HEK293 (cell line): Measurements from ENCODE around the gene RAX2.

Experiments used
- KLF1 ChIP-seq: fragments of 450-650 bp; formaldehyde crosslinking; IDR thresholded peaks from 2 replicates; pipeline ENCODE4 v1.5.1; 2016; ENCODE audit warnings: missing biosample characterization, missing genetic modification characterization
- OVOL3 ChIP-seq: fragments of 450-650 bp; formaldehyde crosslinking; IDR thresholded peaks from 2 replicates; pipeline ENCODE4 v1.5.1; 2016; ENCODE audit warnings: missing biosample characterization, missing genetic modification characterization
- RBAK ChIP-seq: fragments of 450-650 bp; formaldehyde crosslinking; IDR thresholded peaks from 2 replicates; pipeline ENCODE4 v1.5.1; 2016; ENCODE audit warnings: missing biosample characterization, missing genetic modification characterization
- SP2 ChIP-seq: fragments of 450-650 bp; formaldehyde crosslinking; IDR thresholded peaks from 2 replicates; pipeline ENCODE4 v1.5.1; 2016; ENCODE audit warnings: missing biosample characterization, missing genetic modification characterization
- SP3 ChIP-seq: fragments of 450-650 bp; formaldehyde crosslinking; IDR thresholded peaks from 2 replicates; pipeline ENCODE4 v1.5.1; 2016; ENCODE audit warnings: missing biosample characterization, missing genetic modification characterization
- TRIM28 ChIP-seq: IDR thresholded peaks from 2 replicates; pipeline ENCODE4 v1.6.1; 2011; ENCODE audit warnings: low read length, control low read depth, borderline replicate concordance
- YY2 ChIP-seq: fragments of 450-650 bp; formaldehyde crosslinking; IDR thresholded peaks from 2 replicates; pipeline ENCODE4 v1.5.1; 2016; ENCODE audit warnings: missing biosample characterization, missing genetic modification characterization
- ZBTB17 ChIP-seq: fragments of 450-650 bp; formaldehyde crosslinking; IDR thresholded peaks from 2 replicates; pipeline ENCODE4 v1.5.1; 2016; ENCODE audit warnings: missing biosample characterization, missing genetic modification characterization
- ZBTB7A ChIP-seq: fragments of 450-650 bp; formaldehyde crosslinking; IDR thresholded peaks from 2 replicates; pipeline ENCODE4 v1.5.1; 2016; ENCODE audit warnings: low read depth, missing biosample characterization, missing genetic modification characterization
- ZFHX2 ChIP-seq: fragments of 450-650 bp; formaldehyde crosslinking; conservative IDR thresholded peaks from 2 replicates; pipeline ENCODE4 v1.5.1; 2016; ENCODE audit warnings: missing biosample characterization, missing genetic modification characterization
- ZFP69B ChIP-seq: fragments of 450-650 bp; formaldehyde crosslinking; IDR thresholded peaks from 2 replicates; pipeline ENCODE4 v1.5.1; 2016; ENCODE audit warnings: missing biosample characterization, missing genetic modification characterization
- ZNF132 ChIP-seq: fragments of 450-650 bp; formaldehyde crosslinking; IDR thresholded peaks from 2 replicates; pipeline ENCODE4 v1.5.1; 2017; ENCODE audit warnings: missing biosample characterization, missing genetic modification characterization, borderline replicate concordance
- ZNF169 ChIP-seq: fragments of 450-650 bp; formaldehyde crosslinking; IDR thresholded peaks from 2 replicates; pipeline ENCODE4 v1.5.1; 2016; ENCODE audit warnings: missing biosample characterization, missing genetic modification characterization
- ZNF2 ChIP-seq: fragments of 450-650 bp; formaldehyde crosslinking; IDR thresholded peaks from 2 replicates; pipeline ENCODE4 v1.5.1; 2016; ENCODE audit warnings: missing biosample characterization, missing genetic modification characterization
- ZNF214 ChIP-seq: fragments of 450-650 bp; formaldehyde crosslinking; IDR thresholded peaks from 2 replicates; pipeline ENCODE4 v1.5.1; 2017; ENCODE audit warnings: missing biosample characterization, mild to moderate bottlenecking, missing genetic modification characterization, borderline replicate concordance
- ZNF266 ChIP-seq: fragments of 450-650 bp; formaldehyde crosslinking; IDR thresholded peaks from 2 replicates; pipeline ENCODE4 v1.5.1; 2016; ENCODE audit warnings: missing biosample characterization, missing genetic modification characterization, low read depth
- ZNF302 ChIP-seq: fragments of 450-650 bp; formaldehyde crosslinking; IDR thresholded peaks from 2 replicates; pipeline ENCODE4 v1.5.1; 2016; ENCODE audit warnings: missing biosample characterization, missing genetic modification characterization, low read depth
- ZNF354C ChIP-seq: fragments of 450-650 bp; formaldehyde crosslinking; IDR thresholded peaks from 2 replicates; pipeline ENCODE4 v1.5.1; 2016; ENCODE audit warnings: missing biosample characterization, missing genetic modification characterization, low read depth, borderline replicate concordance
- ZNF366 ChIP-seq: fragments of 450-650 bp; formaldehyde crosslinking; conservative IDR thresholded peaks from 2 replicates; pipeline ENCODE4 v1.5.1; 2016; ENCODE audit warnings: missing biosample characterization, missing genetic modification characterization
- ZNF48 ChIP-seq: fragments of 450-650 bp; formaldehyde crosslinking; IDR thresholded peaks from 2 replicates; pipeline ENCODE4 v1.5.1; 2016; ENCODE audit warnings: missing biosample characterization, missing genetic modification characterization
- ZNF571 ChIP-seq: fragments of 450-650 bp; formaldehyde crosslinking; IDR thresholded peaks from 2 replicates; pipeline ENCODE4 v1.5.0; 2017; ENCODE audit warnings: missing biosample characterization, missing genetic modification characterization
- ZNF677 ChIP-seq: fragments of 450-650 bp; IDR thresholded peaks from 2 replicates; pipeline ENCODE4 v1.5.0; 2018; ENCODE audit warnings: missing biosample characterization, mild to moderate bottlenecking, missing genetic modification characterization, moderate library complexity
- ZNF768 ChIP-seq: fragments of 450-650 bp; formaldehyde crosslinking; IDR thresholded peaks from 2 replicates; pipeline ENCODE4 v1.5.1; 2018; ENCODE audit warnings: missing biosample characterization, mild to moderate bottlenecking, missing genetic modification characterization
- ZNF776 ChIP-seq: fragments of 450-650 bp; formaldehyde crosslinking; IDR thresholded peaks from 2 replicates; pipeline ENCODE4 v1.5.0; 2017; ENCODE audit warnings: missing biosample characterization, missing genetic modification characterization, borderline replicate concordance
- TF ChIP-seq, protein P1 (sequence below): fragments of 450-650 bp; formaldehyde crosslinking; IDR thresholded peaks from 2 replicates; pipeline ENCODE4 v1.5.1; 2016; ENCODE audit warnings: missing biosample characterization, missing genetic modification characterization, borderline replicate concordance
- TF ChIP-seq, protein P2 (sequence below): IDR thresholded peaks from 2 replicates; pipeline ENCODE4 v1.6.1; 2011; ENCODE audit warnings: mild to moderate bottlenecking, low read depth, low read length, borderline replicate concordance
- TF ChIP-seq, protein P3 (sequence below): fragments of 450-650 bp; formaldehyde crosslinking; IDR thresholded peaks from 2 replicates; pipeline ENCODE4 v1.5.1; 2016; ENCODE audit warnings: missing biosample characterization, missing genetic modification characterization
- TF ChIP-seq, protein P4 (sequence below): sonication (generic); formaldehyde crosslinking; IDR thresholded peaks from 2 replicates; pipeline ENCODE4 v1.8.1; 2022; ENCODE audit warnings: mild to moderate bottlenecking, moderate library complexity, missing genetic modification reagents
- TF ChIP-seq, protein P5 (sequence below): fragments of 450-650 bp; formaldehyde crosslinking; IDR thresholded peaks from 2 replicates; pipeline ENCODE4 v1.5.1; 2016; ENCODE audit warnings: missing biosample characterization, missing genetic modification characterization, borderline replicate concordance

Gene RAX2

DNA sequence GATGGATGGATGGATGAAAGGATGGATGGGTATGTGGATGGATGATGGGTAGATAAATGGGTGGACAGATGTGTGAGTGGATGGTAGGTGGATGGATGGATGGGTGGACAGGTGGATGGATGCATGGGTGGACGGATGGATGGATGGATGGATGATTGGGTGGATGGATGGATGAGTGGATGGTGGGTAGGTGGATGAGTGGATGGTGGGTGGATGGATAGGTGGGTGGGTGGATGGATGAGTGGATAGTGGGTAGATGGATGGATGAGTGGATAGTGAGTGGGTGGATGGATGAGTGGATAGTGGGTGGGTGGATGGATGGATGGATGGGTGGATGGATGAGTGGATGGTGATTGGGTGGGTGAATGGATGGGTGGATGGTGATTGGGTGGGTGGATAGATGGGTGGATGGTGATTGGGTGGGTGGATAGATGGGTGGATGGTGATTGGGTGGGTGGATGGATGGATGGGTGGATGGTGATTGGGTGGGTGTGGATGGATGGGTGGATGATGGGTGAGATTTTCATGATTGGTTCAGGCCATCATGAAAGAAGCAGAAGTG, 4.5 kb upstream of the RAX2 start (continued):
- TF ChIP-seq, protein P1, sequence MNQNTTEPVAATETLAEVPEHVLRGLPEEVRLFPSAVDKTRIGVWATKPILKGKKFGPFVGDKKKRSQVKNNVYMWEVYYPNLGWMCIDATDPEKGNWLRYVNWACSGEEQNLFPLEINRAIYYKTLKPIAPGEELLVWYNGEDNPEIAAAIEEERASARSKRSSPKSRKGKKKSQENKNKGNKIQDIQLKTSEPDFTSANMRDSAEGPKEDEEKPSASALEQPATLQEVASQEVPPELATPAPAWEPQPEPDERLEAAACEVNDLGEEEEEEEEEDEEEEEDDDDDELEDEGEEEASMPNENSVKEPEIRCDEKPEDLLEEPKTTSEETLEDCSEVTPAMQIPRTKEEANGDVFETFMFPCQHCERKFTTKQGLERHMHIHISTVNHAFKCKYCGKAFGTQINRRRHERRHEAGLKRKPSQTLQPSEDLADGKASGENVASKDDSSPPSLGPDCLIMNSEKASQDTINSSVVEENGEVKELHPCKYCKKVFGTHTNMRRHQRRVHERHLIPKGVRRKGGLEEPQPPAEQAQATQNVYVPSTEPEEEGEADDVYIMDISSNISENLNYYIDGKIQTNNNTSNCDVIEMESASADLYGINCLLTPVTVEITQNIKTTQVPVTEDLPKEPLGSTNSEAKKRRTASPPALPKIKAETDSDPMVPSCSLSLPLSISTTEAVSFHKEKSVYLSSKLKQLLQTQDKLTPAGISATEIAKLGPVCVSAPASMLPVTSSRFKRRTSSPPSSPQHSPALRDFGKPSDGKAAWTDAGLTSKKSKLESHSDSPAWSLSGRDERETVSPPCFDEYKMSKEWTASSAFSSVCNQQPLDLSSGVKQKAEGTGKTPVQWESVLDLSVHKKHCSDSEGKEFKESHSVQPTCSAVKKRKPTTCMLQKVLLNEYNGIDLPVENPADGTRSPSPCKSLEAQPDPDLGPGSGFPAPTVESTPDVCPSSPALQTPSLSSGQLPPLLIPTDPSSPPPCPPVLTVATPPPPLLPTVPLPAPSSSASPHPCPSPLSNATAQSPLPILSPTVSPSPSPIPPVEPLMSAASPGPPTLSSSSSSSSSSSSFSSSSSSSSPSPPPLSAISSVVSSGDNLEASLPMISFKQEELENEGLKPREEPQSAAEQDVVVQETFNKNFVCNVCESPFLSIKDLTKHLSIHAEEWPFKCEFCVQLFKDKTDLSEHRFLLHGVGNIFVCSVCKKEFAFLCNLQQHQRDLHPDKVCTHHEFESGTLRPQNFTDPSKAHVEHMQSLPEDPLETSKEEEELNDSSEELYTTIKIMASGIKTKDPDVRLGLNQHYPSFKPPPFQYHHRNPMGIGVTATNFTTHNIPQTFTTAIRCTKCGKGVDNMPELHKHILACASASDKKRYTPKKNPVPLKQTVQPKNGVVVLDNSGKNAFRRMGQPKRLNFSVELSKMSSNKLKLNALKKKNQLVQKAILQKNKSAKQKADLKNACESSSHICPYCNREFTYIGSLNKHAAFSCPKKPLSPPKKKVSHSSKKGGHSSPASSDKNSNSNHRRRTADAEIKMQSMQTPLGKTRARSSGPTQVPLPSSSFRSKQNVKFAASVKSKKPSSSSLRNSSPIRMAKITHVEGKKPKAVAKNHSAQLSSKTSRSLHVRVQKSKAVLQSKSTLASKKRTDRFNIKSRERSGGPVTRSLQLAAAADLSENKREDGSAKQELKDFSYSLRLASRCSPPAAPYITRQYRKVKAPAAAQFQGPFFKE (tag by site-specific recombination), result no peak
- TF ChIP-seq SP2 (tag by site-specific recombination), result peak; percentile 54
- TF ChIP-seq ZNF132 (tag by site-specific recombination), result no peak
- TF ChIP-seq ZNF214, result no peak
- no peak for TF ChIP-seq TRIM28
- TF ChIP-seq, protein P2, sequence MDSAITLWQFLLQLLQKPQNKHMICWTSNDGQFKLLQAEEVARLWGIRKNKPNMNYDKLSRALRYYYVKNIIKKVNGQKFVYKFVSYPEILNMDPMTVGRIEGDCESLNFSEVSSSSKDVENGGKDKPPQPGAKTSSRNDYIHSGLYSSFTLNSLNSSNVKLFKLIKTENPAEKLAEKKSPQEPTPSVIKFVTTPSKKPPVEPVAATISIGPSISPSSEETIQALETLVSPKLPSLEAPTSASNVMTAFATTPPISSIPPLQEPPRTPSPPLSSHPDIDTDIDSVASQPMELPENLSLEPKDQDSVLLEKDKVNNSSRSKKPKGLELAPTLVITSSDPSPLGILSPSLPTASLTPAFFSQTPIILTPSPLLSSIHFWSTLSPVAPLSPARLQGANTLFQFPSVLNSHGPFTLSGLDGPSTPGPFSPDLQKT, result no peak
- TF ChIP-seq ZBTB17, result peak; percentile 94
- no peak for TF ChIP-seq OVOL3 (tag by site-specific recombination)
- TF ChIP-seq YY2 (tag by site-specific recombination), result no peak
- TF ChIP-seq ZNF677 (tag by site-specific recombination), result no peak
- TF ChIP-seq ZNF776, result peak; percentile 84; the same call in 1 of the 2 replicates
- TF ChIP-seq ZNF48 (tag by site-specific recombination), result no peak
- TF ChIP-seq, protein P3, sequence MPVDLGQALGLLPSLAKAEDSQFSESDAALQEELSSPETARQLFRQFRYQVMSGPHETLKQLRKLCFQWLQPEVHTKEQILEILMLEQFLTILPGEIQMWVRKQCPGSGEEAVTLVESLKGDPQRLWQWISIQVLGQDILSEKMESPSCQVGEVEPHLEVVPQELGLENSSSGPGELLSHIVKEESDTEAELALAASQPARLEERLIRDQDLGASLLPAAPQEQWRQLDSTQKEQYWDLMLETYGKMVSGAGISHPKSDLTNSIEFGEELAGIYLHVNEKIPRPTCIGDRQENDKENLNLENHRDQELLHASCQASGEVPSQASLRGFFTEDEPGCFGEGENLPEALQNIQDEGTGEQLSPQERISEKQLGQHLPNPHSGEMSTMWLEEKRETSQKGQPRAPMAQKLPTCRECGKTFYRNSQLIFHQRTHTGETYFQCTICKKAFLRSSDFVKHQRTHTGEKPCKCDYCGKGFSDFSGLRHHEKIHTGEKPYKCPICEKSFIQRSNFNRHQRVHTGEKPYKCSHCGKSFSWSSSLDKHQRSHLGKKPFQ (tag by site-specific recombination), result no peak
- TF ChIP-seq ZNF366, result peak; percentile 99
- no peak for TF ChIP-seq ZNF2 (tag by site-specific recombination)
- peak; percentile 99 for TF ChIP-seq ZFHX2 (tag by site-specific recombination)
- no peak for TF ChIP-seq ZNF302 (tag by site-specific recombination)
- TF ChIP-seq SP3 (tag by site-specific recombination), result no peak
- TF ChIP-seq ZNF571 (tag by site-specific recombination), result no peak
- no peak for TF ChIP-seq ZFP69B (tag by site-specific recombination)
- 0 out of 2 replicates have a peak, but pooled peaks have one; percentile 19 for TF ChIP-seq ZNF169 (tag by site-specific recombination)
- TF ChIP-seq, protein P4, sequence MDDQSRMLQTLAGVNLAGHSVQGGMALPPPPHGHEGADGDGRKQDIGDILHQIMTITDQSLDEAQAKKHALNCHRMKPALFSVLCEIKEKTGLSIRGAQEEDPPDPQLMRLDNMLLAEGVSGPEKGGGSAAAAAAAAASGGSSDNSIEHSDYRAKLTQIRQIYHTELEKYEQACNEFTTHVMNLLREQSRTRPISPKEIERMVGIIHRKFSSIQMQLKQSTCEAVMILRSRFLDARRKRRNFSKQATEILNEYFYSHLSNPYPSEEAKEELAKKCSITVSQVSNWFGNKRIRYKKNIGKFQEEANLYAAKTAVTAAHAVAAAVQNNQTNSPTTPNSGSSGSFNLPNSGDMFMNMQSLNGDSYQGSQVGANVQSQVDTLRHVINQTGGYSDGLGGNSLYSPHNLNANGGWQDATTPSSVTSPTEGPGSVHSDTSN, result no peak
- TF ChIP-seq ZNF768 (tag by site-specific recombination), result no peak
- TF ChIP-seq ZNF354C, result no peak
- TF ChIP-seq RBAK, result no peak
- TF ChIP-seq, protein P5, sequence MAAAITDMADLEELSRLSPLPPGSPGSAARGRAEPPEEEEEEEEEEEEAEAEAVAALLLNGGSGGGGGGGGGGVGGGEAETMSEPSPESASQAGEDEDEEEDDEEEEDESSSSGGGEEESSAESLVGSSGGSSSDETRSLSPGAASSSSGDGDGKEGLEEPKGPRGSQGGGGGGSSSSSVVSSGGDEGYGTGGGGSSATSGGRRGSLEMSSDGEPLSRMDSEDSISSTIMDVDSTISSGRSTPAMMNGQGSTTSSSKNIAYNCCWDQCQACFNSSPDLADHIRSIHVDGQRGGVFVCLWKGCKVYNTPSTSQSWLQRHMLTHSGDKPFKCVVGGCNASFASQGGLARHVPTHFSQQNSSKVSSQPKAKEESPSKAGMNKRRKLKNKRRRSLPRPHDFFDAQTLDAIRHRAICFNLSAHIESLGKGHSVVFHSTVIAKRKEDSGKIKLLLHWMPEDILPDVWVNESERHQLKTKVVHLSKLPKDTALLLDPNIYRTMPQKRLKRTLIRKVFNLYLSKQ (tag by site-specific recombination), result 0 out of 2 replicates have a peak, but pooled peaks have one; percentile 19
- peak; percentile 70 for TF ChIP-seq ZBTB7A
- TF ChIP-seq KLF1, result peak; percentile 27; the same call in 1 of the 2 replicates
- no peak for TF ChIP-seq ZNF266 (tag by site-specific recombination)
